GM12878 (cell line): ENCODE data around the gene ARRB2. TPM values are rescaled to one million over a fixed set of nuclear protein-coding genes. Genes with fewer than 3 reads are reported as not detected.

Experiments
- ATAC-seq: fragments of 200-7000 bp; cut with Tn5 transposase; 3 replicates; pipeline ENCODE4 v1.9.1; 2020; ENCODE audit warnings: mild to moderate bottlenecking, moderate library complexity
- BruUV-seq: library from RNA; stranded (reverse); fragments of 400-500 nt; replicated peaks from 2 replicates; lab custom pipeline; 2021; lab: Mats Ljungman, UMichigan
- CTCF ChIA-PET: fragments of 300-600 bp; sonication (Branson Sonifier 250); formaldehyde crosslinking; extraction: SDS; loops from one replicate; lab custom pipeline; 2021; ENCODE audit warnings: inconsistent platforms; lab: Yijun Ruan, JAX
- POLR2A ChIA-PET: fragments of 350-600 bp; formaldehyde crosslinking; extraction: SDS; loops from one replicate; lab custom pipeline; 2021; ENCODE audit warnings: inconsistent platforms; lab: Charles Lee
- RAD21 ChIA-PET: fragments of 300-600 bp; sonication (Branson Sonifier 250); formaldehyde crosslinking; loops from one replicate; lab custom pipeline; 2023; ENCODE audit warnings: antibody characterized with exemption; ENCODE audit not compliant: unreplicated experiment; lab: Charles Lee
- SMC1A ChIA-PET: fragments of 300-600 bp; sonication (Branson Sonifier 250); formaldehyde crosslinking; loops from one replicate; lab custom pipeline; 2023; ENCODE audit not compliant: unreplicated experiment, uncharacterized antibody; lab: Charles Lee
- DNase-seq: peaks from one replicate; pipeline ENCODE4 v3.0.0-alpha.2; 2011; ENCODE audit warnings: low read depth, low spot score
- FAIRE-seq: peaks from 3 replicates; lab custom pipeline; 2011; peaks lifted over from hg19 to GRCh38; lab: Jason Lieb, UNC
- H2AFZ ChIP-seq: 2 replicates; pipeline ENCODE4 v1.6.0; 2011; ENCODE audit warnings: low read depth, low read length, control low read depth; ENCODE audit not compliant: control insufficient read depth
- H3K27ac ChIP-seq: 2 replicates; pipeline ENCODE4 v1.5.1; 2011; ENCODE audit warnings: control low read depth; ENCODE audit not compliant: control insufficient read depth, insufficient read depth
- H3K27me3 ChIP-seq, 2 experiments: replicated peaks in 1 of 2; 2 replicates each; pipeline versions ENCODE4 v1.6.0 to v1.6.1; 2011; ENCODE audit warnings: low read length in 1 of 2; ENCODE audit not compliant: control insufficient read depth in 2 of 2, insufficient read depth in 2 of 2
- H3K36me3 ChIP-seq, 2 experiments: 2 replicates each; pipeline ENCODE4 v1.5.1; 2011; ENCODE audit warnings: low read length in 1 of 2; ENCODE audit not compliant: control insufficient read depth in 2 of 2, insufficient read depth in 2 of 2
- H3K4me1 ChIP-seq: 2 replicates; pipeline ENCODE4 v1.6.1; 2011; ENCODE audit warnings: mild to moderate bottlenecking, low read length, moderate library complexity, mixed read lengths; ENCODE audit not compliant: control insufficient read depth, insufficient read depth
- H3K4me2 ChIP-seq: 2 replicates; pipeline ENCODE4 v1.6.0; 2011; ENCODE audit warnings: control low read depth; ENCODE audit not compliant: control insufficient read depth, insufficient read depth
- H3K4me3 ChIP-seq: fragments of 200-600 bp; sonication (generic); 2 replicates; pipeline ENCODE4 v1.5.1; 2016
- H3K79me2 ChIP-seq: 2 replicates; pipeline ENCODE4 v1.6.0; 2011; ENCODE audit warnings: low read length; ENCODE audit not compliant: control insufficient read depth, insufficient read depth
- H3K9ac ChIP-seq: 2 replicates; pipeline ENCODE4 v1.8.0; 2011; ENCODE audit warnings: low read length, control low read depth, mixed read lengths; ENCODE audit not compliant: control insufficient read depth, insufficient read depth
- H3K9me3 ChIP-seq: replicated peaks from 3 replicates; pipeline ENCODE4 v1.5.1; 2011; ENCODE audit warnings: mild to moderate bottlenecking, low read length; ENCODE audit not compliant: control insufficient read depth, insufficient read depth
- H4K20me1 ChIP-seq: 2 replicates; pipeline ENCODE4 v1.6.0; 2011; ENCODE audit not compliant: control insufficient read depth, insufficient read depth
- ATF3 ChIP-seq: IDR thresholded peaks from 2 replicates; pipeline ENCODE4 v1.6.1; 2011; ENCODE audit warnings: low read depth, mild to moderate bottlenecking, low read length, moderate library complexity, borderline replicate concordance; ENCODE audit errors: extremely low read depth
- BMI1 ChIP-seq: fragments of 450-650 bp; IDR thresholded peaks from 2 replicates; pipeline ENCODE4 v1.6.1; 2016; ENCODE audit warnings: mild to moderate bottlenecking, moderate library complexity, borderline replicate concordance
- CEBPZ ChIP-seq: fragments of 150-350 bp; IDR thresholded peaks from 2 replicates; pipeline ENCODE4 v1.6.1; 2016; ENCODE audit warnings: low read depth, low read length
- E2F8 ChIP-seq: fragments of 450-650 bp; IDR thresholded peaks from 2 replicates; pipeline ENCODE4 v1.6.1; 2018; ENCODE audit warnings: mild to moderate bottlenecking, low read depth, moderate library complexity; ENCODE audit not compliant: partially characterized antibody
- EED ChIP-seq: sonication (generic); IDR thresholded peaks from 2 replicates; pipeline ENCODE4 v1.6.1; 2016; ENCODE audit warnings: antibody characterized with exemption, low read depth
- IRF5 ChIP-seq: fragments of 450-650 bp; IDR thresholded peaks from 2 replicates; pipeline ENCODE4 v1.6.1; 2017; ENCODE audit warnings: borderline replicate concordance
- MYC ChIP-seq: IDR thresholded peaks from 2 replicates; pipeline ENCODE4 v1.6.1; 2011; ENCODE audit warnings: mild to moderate bottlenecking, low read length, moderate library complexity, inconsistent platforms; ENCODE audit not compliant: insufficient read depth, insufficient replicate concordance, insufficient read length, severe bottlenecking
- REST ChIP-seq: IDR thresholded peaks from 2 replicates; pipeline ENCODE4 v1.6.1; 2012; ENCODE audit warnings: mild to moderate bottlenecking, low read depth, low read length
- SMARCA5 ChIP-seq: fragments of 450-650 bp; IDR thresholded peaks from 2 replicates; pipeline ENCODE4 v1.6.1; 2017; ENCODE audit warnings: mild to moderate bottlenecking
- SMC3 ChIP-seq: IDR thresholded peaks from 2 replicates; pipeline ENCODE4 v1.6.1; 2011; ENCODE audit warnings: low read length, improper control_type of control experiment, borderline replicate concordance
- SRF ChIP-seq, 2 experiments: IDR thresholded peaks; 2 replicates each; pipeline ENCODE4 v1.6.1; 2011; ENCODE audit warnings: low read depth in 2 of 2, low read length in 2 of 2, mild to moderate bottlenecking in 1 of 2, moderate library complexity in 1 of 2
- SUZ12 ChIP-seq: fragments of 200-600 bp; sonication (generic); IDR thresholded peaks from one replicate; pipeline ENCODE4 v1.6.1; 2018; ENCODE audit warnings: antibody characterized with exemption, mild to moderate bottlenecking; ENCODE audit not compliant: unreplicated experiment
- WGBS: methylation state at CpG from one replicate; pipeline ENCODE4 v1.1.6; 2016; ENCODE audit warnings: low lambda C conversion rate; ENCODE audit not compliant: insufficient replicate concordance, insufficient coverage; ENCODE audit errors: missing lambda C conversion rate; 5-methylcytosine and 5-hydroxymethylcytosine counted together
- in situ Hi-C: fragments of 300-500 bp; cut with MboI; formaldehyde crosslinking; loops from 9 replicates; pipeline ENCODE4 v1.14.3; 2018; ENCODE audit warnings: mixed read lengths
- intact Hi-C: fragments of 100-400 bp; cut with micrococcal nuclease; formaldehyde crosslinking; loops from one replicate; pipeline ENCODE4 v1.14.2; 2022; ENCODE audit not compliant: unreplicated experiment
- polyA plus RNA-seq, 11 experiments: library from polyadenylated mRNA; depleted of rRNA in 4 of 11; unstranded in 6 of 11; stranded (reverse) in 5 of 11; fragments of >200 nt; fragmentation: Nextera tagmentation in 4 of 11; fragmentation: Illumina TruSeq in 1 of 11; extraction: Ambion mirVana in 4 of 11; extraction: Trizol in 1 of 11; gene quantifications; 1 replicate in 1 of 11; 2 replicates in 10 of 11; pipeline versions ENCODE4 v1.2.1 to v1.2.3, GENCODE V29; 2011 to 2016; ENCODE audit warnings: inconsistent platforms in 2 of 11, missing spikeins in 2 of 11, low read depth in 1 of 11
- total RNA-seq, 4 experiments: library from RNA; depleted of rRNA in 3 of 4; stranded (reverse); fragments of >200 nt in 3 of 4; fragmentation: Illumina TruSeq in 1 of 4; extraction: Trizol in 1 of 4; gene quantifications; 2 replicates each; pipeline versions ENCODE4 v1.2.1 to v1.2.3, GENCODE V29; 2013 to 2021

The ARRB2 gene
- total and polyA plus RNA-seq, 10 of the 15 experiments (the other 5 are each of a cell fraction or from before 2014, with no cell fraction given), result 6.5 to 75.2 (median 43.1) TPM

- no peaks in the 10 kb centered on the region for H3K9me3 ChIP-seq
- SMC1A ChIA-PET, result no interaction called here
- H3K27ac ChIP-seq, result no peak overlapping the region
- WGBS, result 64% methylated on average over 4 of the region's 4 CpGs
- no peak overlapping the region for H3K4me3 ChIP-seq
- RAD21 ChIA-PET, result no interaction called here
- H3K4me1 ChIP-seq, result no peaks in the 10 kb centered on the region
- POLR2A ChIA-PET, result no interaction called here
- no TSS peak for BruUV-seq
- no peak overlapping the region for H3K4me2 ChIP-seq
- H3K79me2 ChIP-seq, result no peaks in the 10 kb centered on the region
- no peak overlapping the region for H2AFZ ChIP-seq
- peaks cover 3 to 6% of the 10 kb centered on the region in 2 experiments; a peak in 3 of 4 replicates for H3K36me3 ChIP-seq
- H3K9ac ChIP-seq, result no peak overlapping the region
- intact Hi-C loops (no loop called here), in situ Hi-C loops (no loop called here)
- FAIRE-seq (no peak), ATAC-seq (no peak), DNase-seq (no peak)
- H3K27me3 ChIP-seq, result no peaks in the 10 kb centered on the region; a peak in 1 of 4 replicates
- CTCF ChIA-PET, result interaction anchor here (0.6 kb wide), 1 partner anchor 804 kb away, joined by 3 read pairs; no protein-coding TSS in a partner anchor
- H4K20me1 ChIP-seq, result no peaks in the 10 kb centered on the region
- TF ChIP-seq EED (no peak), SMARCA5 (no peak), SUZ12 (no peak), SRF (IDR thresholded peaks at IDR 0.05; ENCODE audit: low read depth in 2 of 2, low read length in 2 of 2) (no peak), CEBPZ (no peak), REST (no peak), IRF5 (no peak), MYC (no peak), E2F8 (no peak), BMI1 (no peak), SMC3 (no peak), ATF3 (no peak)
Observed at GRCh38 chr17:4667166-4667565, 43.3 kb upstream of the ARRB2 start.
